Measurements from ENCODE around the gene CD300LB. TPM values are rescaled to one million over a fixed set of nuclear protein-coding genes. Genes with fewer than 3 reads are reported as not detected.
"Not testable (repeated sequence)": the region's sequence is repeated elsewhere in the genome, so short reads cannot be mapped to it uniquely, and the experiment has no call there.

Gene CD300LB
- not detected for polyA plus RNA-seq (2012; ENCODE audit: insufficient read depth, insufficient read length)

DNA sequence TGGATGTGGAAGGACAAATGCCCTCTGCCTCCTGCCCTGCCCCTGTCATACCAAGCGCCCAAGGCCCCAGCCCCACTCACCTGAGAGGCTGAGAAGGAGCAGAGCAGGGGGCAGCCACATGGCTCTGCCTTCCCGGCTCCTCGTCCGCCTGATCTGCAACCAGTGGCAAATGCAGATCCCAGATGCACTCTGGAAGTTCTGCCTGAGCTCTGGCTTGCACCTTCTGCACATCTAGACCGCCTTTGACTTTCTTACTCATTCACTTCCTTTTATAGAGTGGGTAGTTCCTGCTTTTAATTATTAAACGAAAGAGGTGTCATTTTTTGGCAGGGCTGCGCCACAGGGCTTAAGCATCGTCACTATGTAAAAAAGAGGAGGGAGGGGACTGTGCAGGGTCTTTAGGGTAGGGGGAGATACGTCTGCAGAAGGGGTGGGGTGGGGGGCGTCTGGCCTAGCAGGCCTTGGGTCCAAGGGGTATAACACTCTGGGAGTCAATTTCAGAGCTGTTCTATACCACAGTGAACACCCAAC is at the start of gene CD300LB:
TSS of gene CD300LB (minus strand) at position 245 of the 531 bp plus-strand sequence. CDS start at position 120, 125 bp downstream.
- no peak for DNase-seq (ENCODE audit: low read depth, low spot score)
- H3K4me3 ChIP-seq (ENCODE audit: low read length): no peak within 1 kb of the TSS

DNA sequence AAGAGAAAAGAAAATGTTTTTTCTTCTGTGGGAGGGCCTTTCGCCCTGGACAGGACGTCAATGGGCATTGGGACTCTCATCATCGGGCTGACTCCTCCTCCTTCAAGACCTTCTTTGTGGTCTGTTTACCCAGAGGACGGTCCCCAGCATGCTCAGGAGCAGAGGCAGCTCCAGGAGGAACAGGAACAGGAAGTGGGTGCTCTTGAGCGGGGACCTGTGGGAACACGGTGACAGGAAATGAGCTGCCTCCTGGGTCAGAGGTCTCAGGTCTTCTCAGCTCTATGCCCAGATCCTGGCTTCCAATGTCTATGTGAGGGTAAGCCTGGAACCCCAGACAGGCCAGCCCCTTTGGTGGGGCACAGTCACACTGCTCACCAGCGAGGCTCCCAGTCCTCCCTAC is 48.6 kb upstream of the CD300LB start:
- no peak overlapping the region for H3K4me3 ChIP-seq (ENCODE audit: low read length)
- peak; percentile 45 for DNase-seq (ENCODE audit: low read depth, low spot score)

DNA sequence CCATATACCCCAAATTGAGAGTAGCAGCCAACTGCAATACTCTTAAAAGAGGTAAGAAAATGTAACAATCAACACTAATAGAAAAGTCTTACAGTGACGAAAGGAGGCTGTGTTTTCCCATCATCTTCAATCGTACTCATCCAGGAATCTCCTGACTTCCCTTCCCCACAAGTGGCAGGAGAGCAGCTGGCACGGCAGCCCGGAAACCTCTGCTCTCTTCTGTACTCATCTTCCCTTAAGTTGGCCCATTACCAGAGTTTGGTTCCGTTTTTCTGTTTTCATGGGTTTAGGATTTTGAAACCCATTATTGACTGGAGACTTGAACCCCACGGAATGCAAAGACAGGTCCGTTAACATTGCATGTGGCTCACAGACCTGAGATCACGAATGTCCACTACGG is 47.7 kb upstream of the CD300LB start:
- no peak for DNase-seq (ENCODE audit: low read depth, low spot score)
- H3K4me3 ChIP-seq (ENCODE audit: low read length): no peak overlapping the region

DNA sequence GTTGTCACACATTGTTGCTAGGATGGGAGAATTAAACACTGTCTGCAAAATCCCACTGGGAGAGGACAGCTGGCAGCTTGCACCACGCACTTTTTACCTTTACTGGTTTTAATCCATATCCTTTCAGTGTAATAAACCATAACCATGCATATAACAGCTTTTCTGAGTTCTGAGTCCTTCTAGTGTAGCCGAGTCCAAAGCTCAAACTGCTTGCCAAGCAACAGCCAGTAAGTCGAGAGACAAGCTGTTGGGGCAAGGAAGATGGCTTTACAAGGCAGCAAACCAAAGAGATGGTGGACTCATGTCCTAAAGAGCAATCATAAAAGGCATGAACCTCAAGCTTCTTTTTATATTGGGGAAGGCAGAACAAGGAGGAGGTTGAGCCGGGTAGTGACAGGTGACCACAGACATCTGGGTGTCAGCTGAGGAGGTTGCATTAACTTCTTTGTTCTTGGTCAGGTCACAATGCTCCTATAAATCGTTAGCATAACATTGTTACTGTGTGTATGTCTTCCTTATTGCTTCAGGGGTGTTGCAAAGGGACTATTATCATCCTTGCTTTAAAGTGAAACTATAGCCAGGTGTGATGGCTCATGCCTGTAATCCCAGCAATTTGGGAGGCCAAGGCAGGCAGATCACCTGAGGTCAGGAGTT is 43.3 kb upstream of the CD300LB start:
- no peak for DNase-seq (ENCODE audit: low read depth, low spot score)
- no peak overlapping the region for H3K4me3 ChIP-seq (ENCODE audit: low read length)

DNA sequence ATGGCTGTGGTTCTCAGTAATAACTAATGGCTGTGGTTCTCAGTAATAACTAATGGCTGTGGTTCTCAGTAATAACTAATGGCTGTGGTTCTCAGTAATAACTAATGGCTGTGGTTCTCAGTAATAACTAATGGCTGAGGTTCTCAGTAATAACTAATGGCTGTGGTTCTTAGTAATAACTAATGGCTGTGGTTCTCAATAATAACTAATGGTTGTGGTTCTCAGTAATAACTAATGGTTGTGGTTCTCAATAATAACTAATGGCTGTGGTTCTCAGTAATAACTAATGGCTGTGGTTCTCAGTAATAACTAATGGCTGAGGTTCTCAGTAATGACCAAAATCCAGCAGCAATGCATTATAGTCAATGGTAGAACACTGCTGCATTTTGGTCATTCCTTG is 42.4 kb upstream of the CD300LB start:
- not testable (repeated sequence) for DNase-seq (ENCODE audit: low read depth, low spot score)

DNA sequence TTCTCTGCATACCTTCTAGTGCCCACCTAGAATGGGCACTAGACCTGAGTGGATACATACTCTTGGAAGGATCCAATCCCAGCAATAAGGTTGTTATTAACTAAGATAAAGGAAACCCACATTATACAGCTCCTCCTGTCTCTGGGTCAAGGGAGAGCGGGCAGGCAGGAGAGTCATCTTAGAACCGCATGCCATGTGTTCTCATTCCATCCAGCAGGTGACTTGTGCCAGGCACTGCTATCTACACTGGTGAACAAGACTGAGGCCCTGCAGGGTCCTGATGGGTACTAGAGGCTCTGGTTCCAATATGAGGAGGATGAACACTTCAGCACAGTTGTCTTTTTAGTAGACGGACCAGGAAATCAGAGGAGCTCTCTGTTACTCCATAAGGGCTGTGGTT is 41.9 kb upstream of the CD300LB start:
- no peak for DNase-seq (ENCODE audit: low read depth, low spot score)
- H3K4me3 ChIP-seq (ENCODE audit: low read length): no peak overlapping the region

More for the DNA sequence above, 42.4 kb upstream of the CD300LB start:
- not testable (repeated sequence) for H3K4me3 ChIP-seq (ENCODE audit: low read length)

DNA sequence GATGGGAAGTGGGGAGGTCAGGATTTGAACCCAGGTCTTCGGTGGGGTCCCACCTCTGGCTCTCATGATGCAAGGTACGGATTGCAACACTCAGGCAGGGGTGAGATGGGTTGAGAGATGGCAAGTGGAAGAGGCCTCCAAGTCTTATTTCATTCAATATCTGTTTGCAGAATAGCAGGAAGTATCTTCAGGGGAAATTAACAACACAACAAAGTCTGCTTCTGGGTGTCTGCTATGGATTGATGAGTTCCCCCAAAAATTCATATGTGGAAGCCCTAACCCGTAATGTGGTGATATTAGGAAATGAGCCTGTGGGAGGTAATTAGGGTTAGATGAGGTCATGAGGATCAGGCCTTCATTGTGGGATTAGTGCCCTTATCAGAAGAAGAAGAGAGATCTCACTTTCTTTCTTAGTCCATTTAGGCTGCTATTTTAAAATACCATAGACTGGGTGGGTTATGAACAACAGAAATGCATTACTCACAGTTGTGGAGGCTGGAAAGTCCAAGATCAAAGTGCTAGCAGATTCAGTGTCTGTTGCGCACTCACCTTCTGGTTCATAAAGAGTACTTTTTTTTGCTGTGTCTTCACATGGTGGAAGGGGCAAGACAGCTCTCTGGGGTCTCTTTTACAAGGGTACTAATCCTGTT is 40.5 kb upstream of the CD300LB start:
- no peak overlapping the region for H3K4me3 ChIP-seq (ENCODE audit: low read length)
- DNase-seq (ENCODE audit: low read depth, low spot score): no peak

DNA sequence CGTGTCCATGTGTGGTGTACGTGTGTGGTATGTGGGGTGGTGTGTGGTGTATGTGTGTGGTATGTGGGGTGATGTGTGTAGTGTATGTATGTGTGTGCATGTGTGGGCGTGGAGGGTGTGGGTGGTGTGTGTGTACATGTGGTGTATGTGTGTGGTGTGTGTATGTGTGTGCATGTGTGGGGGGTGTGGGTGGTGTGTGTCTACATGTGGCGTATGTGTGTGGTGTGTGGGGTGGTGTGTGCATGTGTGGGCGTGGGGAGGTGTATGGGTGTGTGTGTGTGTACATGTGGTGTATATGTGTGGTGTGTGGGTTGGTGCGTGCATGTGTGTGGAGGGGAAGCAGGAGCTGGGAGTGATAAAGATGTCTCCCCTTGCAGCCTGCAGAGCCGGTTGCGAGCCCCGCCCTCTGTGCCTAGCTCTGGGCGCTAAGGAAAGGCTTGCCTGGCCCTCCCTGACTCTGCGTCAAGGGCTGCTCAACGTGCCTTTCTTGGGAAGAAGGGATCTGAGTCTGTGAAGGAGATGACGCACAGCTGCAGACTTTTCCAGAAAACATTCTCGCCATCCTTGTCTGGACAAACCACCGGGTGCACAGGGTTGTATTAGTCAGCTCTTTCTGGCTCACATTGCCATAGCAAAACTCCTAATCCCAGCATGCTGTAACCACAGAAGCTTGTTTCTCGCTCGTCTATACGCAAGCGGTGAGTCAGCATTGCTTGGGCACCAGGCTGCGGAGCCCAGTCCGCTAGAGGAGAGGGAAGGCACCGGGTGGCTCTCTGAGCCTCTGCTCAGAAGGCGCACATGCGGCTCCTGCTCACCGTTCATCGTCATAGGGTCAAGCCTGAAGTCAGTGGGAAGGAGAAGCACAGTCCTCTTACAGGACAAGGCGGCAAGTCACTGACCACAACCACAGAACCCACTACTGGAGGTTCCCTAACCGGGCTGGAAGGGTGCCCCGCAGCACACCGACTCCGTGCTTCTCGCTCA is 38.0 kb upstream of the CD300LB start:
- no peak for DNase-seq (ENCODE audit: low read depth, low spot score)
- H3K4me3 ChIP-seq (ENCODE audit: low read length): no peak overlapping the region

DNA sequence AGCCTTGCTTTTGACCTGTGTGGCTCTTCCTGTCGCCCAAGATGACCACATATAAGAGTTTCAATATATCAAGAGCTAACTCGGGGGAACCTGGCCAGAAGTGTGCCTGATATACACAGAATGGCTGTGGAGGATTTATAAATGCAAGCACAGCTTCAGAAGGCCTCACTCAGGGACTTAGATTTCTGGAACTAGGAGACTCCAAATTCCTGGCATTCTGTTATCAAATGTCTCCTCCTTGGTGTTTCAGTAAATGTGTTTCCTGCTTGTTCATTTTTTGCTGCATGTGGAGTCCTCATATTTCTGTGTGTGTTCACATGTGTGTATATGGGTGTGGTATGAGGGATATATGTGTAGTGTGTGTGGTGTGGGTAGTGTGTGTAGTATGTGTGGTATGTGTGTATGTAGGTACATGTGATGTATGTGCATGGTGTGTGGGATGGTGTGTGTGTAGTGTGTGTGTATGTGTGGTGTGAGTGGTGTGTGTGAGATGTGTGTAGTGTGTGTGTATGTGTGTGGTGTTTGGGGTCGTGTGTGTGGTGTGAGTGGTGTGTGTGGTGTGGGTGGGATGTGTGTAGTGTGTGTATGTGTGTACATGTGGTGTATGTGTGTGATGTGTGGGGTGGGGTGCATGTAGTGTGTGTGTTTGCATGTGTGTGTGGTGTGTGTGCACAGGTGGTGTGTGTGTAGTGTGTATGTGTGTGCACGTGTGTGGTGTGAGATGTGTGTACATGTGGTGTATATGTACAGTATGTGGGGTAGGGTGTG is 37.0 kb upstream of the CD300LB start:
- DNase-seq (ENCODE audit: low read depth, low spot score): no peak
- H3K4me3 ChIP-seq (ENCODE audit: low read length): no peak overlapping the region

DNA sequence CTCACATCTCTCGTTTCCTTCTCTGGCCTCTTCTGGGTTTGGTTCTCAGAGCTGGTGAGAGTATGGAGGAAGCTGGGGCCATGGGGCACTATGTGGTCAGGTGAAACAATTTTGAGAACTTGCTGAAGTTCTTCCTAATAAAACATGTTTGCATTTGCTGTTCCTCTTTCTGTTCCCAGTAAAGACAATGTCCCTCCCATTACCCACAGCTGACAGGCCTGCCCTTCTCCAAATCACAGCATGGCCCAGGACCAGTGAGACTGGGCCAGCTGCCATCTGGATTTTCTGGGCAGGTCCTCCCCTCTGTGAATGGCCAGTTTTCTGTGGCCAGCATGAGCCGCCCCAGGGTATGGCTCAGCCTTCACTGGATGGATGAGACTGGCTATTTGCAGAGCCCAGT is 36.1 kb upstream of the CD300LB start, which contains the start of gene CD300H:
TSS of gene CD300H (minus strand) at position 113 of the 400 bp plus-strand sequence.
- no peak for DNase-seq (ENCODE audit: low read depth, low spot score)

DNA sequence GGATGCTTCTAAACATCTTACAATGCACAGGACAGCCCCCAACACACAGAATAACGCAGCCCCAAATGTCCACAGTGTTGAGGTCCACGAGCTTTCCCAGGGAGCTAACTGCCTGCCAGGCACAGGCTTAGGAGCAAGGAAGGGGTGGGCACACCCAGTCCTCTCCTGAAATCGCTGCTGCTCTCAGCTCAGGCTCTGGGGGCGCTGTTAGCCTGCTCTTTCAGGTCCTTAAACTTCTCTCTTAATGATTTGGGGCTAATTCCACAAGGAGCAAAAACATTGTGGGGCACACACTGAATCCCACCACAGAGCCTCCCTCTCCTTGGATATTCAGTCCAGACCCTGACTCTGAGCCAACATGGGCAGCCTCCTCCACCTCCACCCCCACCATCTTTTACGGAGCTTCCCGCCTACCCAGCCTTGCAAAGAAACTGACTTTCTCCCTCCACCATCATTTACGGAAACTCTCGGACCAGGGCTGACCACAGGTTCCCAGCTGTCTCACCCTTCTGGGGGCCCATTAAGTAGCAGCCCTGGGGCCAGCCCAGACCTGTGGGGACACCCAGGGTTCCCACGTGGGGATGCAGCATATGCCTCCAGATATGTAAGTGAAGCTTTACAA is 35.0 kb upstream of the CD300LB start:
- H3K4me3 ChIP-seq (ENCODE audit: low read length): no peak overlapping the region
- DNase-seq (ENCODE audit: low read depth, low spot score): peak; percentile 31

More for the DNA sequence above, 36.1 kb upstream of the CD300LB start, which contains the start of gene CD300H:
- no peak within 1 kb of the TSS for H3K4me3 ChIP-seq (ENCODE audit: low read length)

DNA sequence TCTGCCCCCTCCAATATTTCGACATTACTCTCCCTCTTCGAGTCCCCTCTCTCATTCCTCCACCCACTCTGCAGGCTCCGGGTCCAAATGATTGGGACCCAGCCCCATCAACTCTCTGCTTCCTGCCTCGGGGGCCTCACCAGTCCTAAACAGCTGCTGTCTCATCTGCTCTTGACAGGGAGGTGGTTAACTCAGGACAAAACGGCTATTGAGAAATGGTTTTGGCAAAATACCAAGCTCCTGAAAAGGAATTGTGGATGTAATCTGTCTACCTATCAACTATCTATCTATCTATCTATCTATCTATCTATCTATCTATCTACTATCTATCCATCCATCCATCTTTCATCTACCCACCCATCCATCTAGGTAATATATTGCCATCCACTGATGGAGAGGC is 33.9 kb upstream of the CD300LB start:
- no peak for DNase-seq (ENCODE audit: low read depth, low spot score)

DNA sequence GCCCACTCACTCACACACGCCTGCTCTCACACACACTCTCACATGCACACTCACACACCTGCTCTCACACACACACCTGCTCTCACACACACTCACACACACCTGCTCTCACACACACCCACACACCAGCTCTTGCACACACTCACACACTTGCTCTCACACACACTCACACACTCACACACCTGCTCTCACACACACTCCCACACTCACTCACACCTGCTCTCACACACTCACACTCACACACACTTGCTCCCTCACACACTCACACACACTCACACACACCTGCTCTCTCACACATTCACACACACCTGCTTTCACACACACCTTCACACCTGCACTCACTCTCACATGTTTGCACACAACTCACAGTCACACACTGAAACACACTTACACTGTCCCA is 32.1 kb upstream of the CD300LB start:
- no peak for DNase-seq (ENCODE audit: low read depth, low spot score)
- no peak overlapping the region for H3K4me3 ChIP-seq (ENCODE audit: low read length)

More for the DNA sequence above, 33.9 kb upstream of the CD300LB start:
- no peak overlapping the region for H3K4me3 ChIP-seq (ENCODE audit: low read length)

DNA sequence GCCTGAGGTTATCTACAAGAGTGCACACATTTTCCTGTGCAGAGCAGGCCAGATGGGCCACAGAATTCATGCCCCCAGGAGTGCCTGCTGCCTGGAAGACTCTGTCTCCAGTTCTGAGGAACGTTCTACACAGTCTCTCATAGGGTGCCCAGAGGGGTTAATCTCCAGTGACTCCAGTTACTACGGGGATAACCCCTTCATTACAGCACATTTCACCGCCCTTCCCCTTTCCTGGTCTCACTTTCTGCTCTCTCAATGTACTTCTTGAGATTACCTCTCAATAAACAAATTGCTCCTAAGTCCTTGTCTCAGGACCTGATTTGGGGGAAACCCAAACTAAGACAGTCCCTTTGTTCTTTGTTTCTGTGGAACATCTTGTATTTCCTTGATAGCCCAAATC is 30.3 kb upstream of the CD300LB start:
- no peak overlapping the region for H3K4me3 ChIP-seq (ENCODE audit: low read length)
- DNase-seq (ENCODE audit: low read depth, low spot score): no peak

DNA sequence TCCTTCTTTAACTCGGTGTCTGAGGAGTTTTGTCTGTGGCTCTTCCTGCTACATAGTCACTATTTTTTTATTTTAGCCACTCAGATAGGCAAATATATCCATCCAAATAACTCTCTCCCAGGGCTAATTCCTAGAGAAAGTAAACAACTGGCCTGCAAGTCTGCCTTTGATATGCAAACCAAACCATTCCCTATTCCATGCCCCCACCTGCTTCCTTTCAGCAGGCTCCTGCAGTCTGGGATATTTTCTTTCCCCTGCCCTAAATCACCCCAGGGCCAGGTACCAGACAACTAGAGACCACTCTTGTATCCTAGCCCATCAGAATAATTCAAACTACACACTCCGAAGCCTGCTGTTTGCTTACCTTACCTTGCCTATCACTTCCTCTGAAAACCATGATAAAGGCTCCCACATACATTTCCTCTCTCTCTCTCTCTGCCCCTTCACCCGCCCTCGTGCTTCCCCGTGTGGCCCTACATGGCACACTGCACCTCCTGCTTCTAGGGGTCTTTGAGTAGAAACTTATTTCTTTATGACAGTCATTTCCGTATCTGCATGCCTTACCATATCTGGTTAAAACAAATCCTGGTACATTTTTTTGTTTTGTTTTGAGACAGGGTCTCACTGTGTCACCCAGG is 27.7 kb upstream of the CD300LB start:
- DNase-seq (ENCODE audit: low read depth, low spot score): peak; percentile 31
- no peak overlapping the region for H3K4me3 ChIP-seq (ENCODE audit: low read length)

DNA sequence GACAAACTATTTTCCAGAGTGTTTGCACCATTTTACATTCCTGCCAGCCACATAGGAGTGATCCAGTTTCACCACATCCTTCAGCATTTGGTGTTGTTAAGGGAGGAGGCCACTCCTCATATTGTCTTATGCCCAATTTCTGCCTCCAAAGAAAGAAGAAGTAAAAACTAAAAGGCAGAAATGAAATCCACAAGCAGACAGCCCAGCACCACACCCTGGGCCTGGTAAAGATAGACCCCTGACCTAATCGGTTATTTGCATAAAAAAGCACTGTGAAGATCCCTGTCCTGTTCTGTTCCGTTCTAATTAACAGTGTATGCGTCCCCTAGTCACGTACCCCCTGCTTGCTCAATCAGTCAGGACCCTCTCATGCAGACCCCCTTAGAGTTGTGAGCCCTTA is 27.1 kb upstream of the CD300LB start:
- not testable (repeated sequence) for H3K4me3 ChIP-seq (ENCODE audit: low read length); DNase-seq (ENCODE audit: low read depth, low spot score)

DNA sequence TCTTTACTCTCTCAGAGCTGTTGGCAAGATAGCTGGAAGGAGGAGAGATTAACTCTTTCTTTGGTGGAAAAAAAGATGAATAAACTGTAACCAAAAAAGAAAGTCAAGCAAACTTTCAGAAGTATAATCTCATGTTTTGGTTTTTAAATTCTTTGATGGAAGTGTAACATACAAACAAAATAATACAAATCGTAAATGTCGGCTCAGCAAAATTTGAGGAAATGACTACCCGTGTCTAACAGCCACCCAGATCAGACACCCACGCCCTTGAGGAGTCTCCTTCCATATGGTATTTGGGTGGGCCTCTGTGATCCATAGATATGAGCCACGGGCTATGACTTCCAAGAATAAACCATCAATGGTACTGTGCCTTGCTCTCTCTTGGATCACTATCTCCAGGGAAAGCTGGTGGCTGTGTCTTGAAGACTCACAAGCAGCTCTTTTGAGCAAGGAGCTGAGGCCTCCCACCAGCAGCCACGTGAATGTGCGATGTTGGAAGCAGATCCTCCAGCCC is 24.2 kb upstream of the CD300LB start:
- H3K4me3 ChIP-seq (ENCODE audit: low read length): no peak overlapping the region
- no peak for DNase-seq (ENCODE audit: low read depth, low spot score)

DNA sequence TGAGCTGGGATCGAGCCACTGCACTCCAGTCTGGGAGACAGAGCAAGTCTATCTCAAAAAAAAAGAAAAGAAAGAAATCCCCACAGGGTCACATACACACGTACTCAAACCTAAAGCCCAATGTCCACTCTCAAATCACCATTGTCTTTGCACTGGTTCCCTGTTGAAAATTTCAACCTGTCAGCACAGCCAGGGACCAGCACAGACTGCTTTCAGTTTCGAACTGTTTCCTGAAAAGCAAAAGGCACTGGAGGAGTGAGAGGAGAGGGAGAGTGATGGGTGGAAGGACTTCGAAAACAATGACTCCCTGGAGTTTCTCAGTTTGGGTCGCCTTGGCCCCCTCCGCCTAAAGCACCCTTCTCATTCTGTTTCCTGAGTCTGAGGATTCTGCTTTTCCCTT is 23.6 kb upstream of the CD300LB start:
- no peak overlapping the region for H3K4me3 ChIP-seq (ENCODE audit: low read length)
- no peak for DNase-seq (ENCODE audit: low read depth, low spot score)
